HepG2 (cell line): ENCODE results near the gene NAT9. TPM values are rescaled to one million over a fixed set of nuclear protein-coding genes. Genes with fewer than 3 reads are reported as not detected.
A peak's percentile ranks its signal among the peaks of the same experiment; 100 is the strongest.

ENCODE experiments used
- ASH2L ChIP-seq: fragments of 300-600, 200-600 bp; sonication (generic); IDR thresholded peaks from 2 replicates; pipeline ENCODE4 v1.7.0; 2017; ENCODE audit warnings: low read depth, mild to moderate bottlenecking, moderate library complexity, mixed read lengths, low read length; ENCODE audit not compliant: insufficient read length
- ATM ChIP-seq: fragments of 450-650 bp; IDR thresholded peaks from 2 replicates; pipeline ENCODE4 v1.7.1; 2017; ENCODE audit warnings: mild to moderate bottlenecking, borderline replicate concordance
- EED ChIP-seq: sonication (generic); formaldehyde crosslinking; IDR thresholded peaks from 2 replicates; pipeline ENCODE4 v1.5.0; 2020; ENCODE audit warnings: mild to moderate bottlenecking, missing genetic modification reagents
- HDAC1 ChIP-seq: sonication (generic); formaldehyde crosslinking; IDR thresholded peaks from 2 replicates; pipeline ENCODE4 v1.5.1; 2020; ENCODE audit warnings: mild to moderate bottlenecking, missing genetic modification reagents
- ISX ChIP-seq: sonication (generic); formaldehyde crosslinking; conservative IDR thresholded peaks from 2 replicates; pipeline ENCODE4 v1.5.0; 2020; ENCODE audit warnings: missing genetic modification reagents
- MAX ChIP-seq: IDR thresholded peaks from 2 replicates; pipeline ENCODE4 v1.6.1; 2012; ENCODE audit warnings: inconsistent platforms
- MAZ ChIP-seq, 2 experiments: sonication (generic) in 1 of 2; formaldehyde crosslinking in 1 of 2; IDR thresholded peaks; 2 replicates each; pipeline versions ENCODE4 v1.5.0 to v1.6.1; 2012 to 2020; ENCODE audit warnings: low read depth in 2 of 2, mild to moderate bottlenecking in 2 of 2, borderline replicate concordance in 1 of 2, improper control_type of control experiment in 1 of 2, low read length in 1 of 2, missing genetic modification reagents in 1 of 2, moderate library complexity in 1 of 2
- NR2F2 ChIP-seq: IDR thresholded peaks from 2 replicates; pipeline ENCODE4 v1.6.1; 2012; ENCODE audit warnings: low read depth, inconsistent platforms, borderline replicate concordance
- NR3C1 ChIP-seq: sonication (generic); formaldehyde crosslinking; IDR thresholded peaks from 2 replicates; pipeline ENCODE4 v1.4.0; 2020; ENCODE audit warnings: missing genetic modification reagents
- POGK ChIP-seq: sonication (generic); formaldehyde crosslinking; conservative IDR thresholded peaks from 2 replicates; pipeline ENCODE4 v1.8.0; 2022; ENCODE audit warnings: mild to moderate bottlenecking, moderate library complexity, missing genetic modification reagents
- SKI ChIP-seq: fragments of 450-650 bp; IDR thresholded peaks from one replicate; pipeline ENCODE4 v1.6.1; 2018; ENCODE audit warnings: mild to moderate bottlenecking; ENCODE audit not compliant: partially characterized antibody
- SMAD3 ChIP-seq: sonication (generic); formaldehyde crosslinking; IDR thresholded peaks from 2 replicates; pipeline ENCODE4 v1.4.0; 2020; ENCODE audit warnings: missing genetic modification reagents
- TOPORS ChIP-seq: sonication (generic); formaldehyde crosslinking; IDR thresholded peaks from 2 replicates; pipeline ENCODE4 v1.8.0; 2023; ENCODE audit warnings: mild to moderate bottlenecking, missing genetic modification reagents
- WIZ ChIP-seq: sonication (generic); formaldehyde crosslinking; IDR thresholded peaks from 2 replicates; pipeline ENCODE4 v1.5.1; 2020; ENCODE audit warnings: mild to moderate bottlenecking, missing genetic modification reagents
- ZC3H13 ChIP-seq: sonication (generic); formaldehyde crosslinking; IDR thresholded peaks from 2 replicates; pipeline ENCODE4 v1.8.1; 2023; ENCODE audit warnings: mild to moderate bottlenecking, missing genetic modification reagents, moderate library complexity
- ZFAT ChIP-seq: sonication (generic); formaldehyde crosslinking; conservative IDR thresholded peaks from 2 replicates; pipeline ENCODE4 v1.8.1; 2023; ENCODE audit warnings: missing genetic modification reagents, inconsistent platforms
- ZKSCAN1 ChIP-seq: fragments of 150-350 bp; IDR thresholded peaks from 2 replicates; pipeline ENCODE4 v1.6.1; 2014; ENCODE audit warnings: low read length
- ZNF432 ChIP-seq: sonication (generic); formaldehyde crosslinking; IDR thresholded peaks from 2 replicates; pipeline ENCODE4 v1.5.0; 2020; ENCODE audit warnings: missing genetic modification reagents, mild to moderate bottlenecking, borderline replicate concordance
- ZNF543 ChIP-seq: sonication (generic); formaldehyde crosslinking; IDR thresholded peaks from 2 replicates; pipeline ENCODE4 v1.4.0; 2020; ENCODE audit warnings: mild to moderate bottlenecking, missing genetic modification reagents
- ZNF644 ChIP-seq: IDR thresholded peaks from 2 replicates; pipeline ENCODE4 v1.6.1; 2016; ENCODE audit warnings: low read depth
- ZNF772 ChIP-seq: sonication (generic); formaldehyde crosslinking; IDR thresholded peaks from 2 replicates; pipeline ENCODE4 v1.5.0; 2020; ENCODE audit warnings: mild to moderate bottlenecking, missing genetic modification reagents
- polyA plus RNA-seq, 8 experiments: library from polyadenylated mRNA; depleted of rRNA in 3 of 8; stranded (reverse) in 7 of 8; unstranded in 1 of 8; fragments of >200 nt; fragmentation: Illumina TruSeq in 4 of 8; extraction: Trizol in 4 of 8; gene quantifications; 2 replicates each; pipeline versions ENCODE4 v1.2.1 to v1.2.3, GENCODE V29; 2011 to 2016; ENCODE audit warnings: low read depth in 4 of 8, missing spikeins in 1 of 8, mixed read lengths in 1 of 8; ENCODE audit not compliant: insufficient read depth in 1 of 8
- total RNA-seq, 5 experiments: library from RNA; depleted of rRNA; stranded (reverse); fragments of >200 nt; fragmentation: Illumina TruSeq; extraction: Trizol; gene quantifications; 2 replicates each; pipeline ENCODE4 v1.2.3, GENCODE V29; 2016; ENCODE audit warnings: low read depth in 1 of 5
- TF ChIP-seq, protein P1 (sequence below): sonication (generic); formaldehyde crosslinking; IDR thresholded peaks from 2 replicates; pipeline ENCODE4 v1.5.0; 2020; ENCODE audit warnings: missing genetic modification reagents
- TF ChIP-seq, protein P2 (sequence below): sonication (generic); formaldehyde crosslinking; IDR thresholded peaks from 2 replicates; pipeline ENCODE4 v1.5.0; 2020; ENCODE audit warnings: mild to moderate bottlenecking, missing genetic modification reagents, moderate library complexity
- TF ChIP-seq, protein P3 (sequence below): sonication (generic); formaldehyde crosslinking; IDR thresholded peaks from 2 replicates; pipeline ENCODE4 v1.8.0; 2022; ENCODE audit warnings: mild to moderate bottlenecking, missing genetic modification reagents

NAT9 gene
- total and polyA plus RNA-seq, 2 of the 13 experiments (the other 11 are each of a cell fraction or from before 2014, with no cell fraction given) = 39.7 to 44.2 TPM

DNA sequence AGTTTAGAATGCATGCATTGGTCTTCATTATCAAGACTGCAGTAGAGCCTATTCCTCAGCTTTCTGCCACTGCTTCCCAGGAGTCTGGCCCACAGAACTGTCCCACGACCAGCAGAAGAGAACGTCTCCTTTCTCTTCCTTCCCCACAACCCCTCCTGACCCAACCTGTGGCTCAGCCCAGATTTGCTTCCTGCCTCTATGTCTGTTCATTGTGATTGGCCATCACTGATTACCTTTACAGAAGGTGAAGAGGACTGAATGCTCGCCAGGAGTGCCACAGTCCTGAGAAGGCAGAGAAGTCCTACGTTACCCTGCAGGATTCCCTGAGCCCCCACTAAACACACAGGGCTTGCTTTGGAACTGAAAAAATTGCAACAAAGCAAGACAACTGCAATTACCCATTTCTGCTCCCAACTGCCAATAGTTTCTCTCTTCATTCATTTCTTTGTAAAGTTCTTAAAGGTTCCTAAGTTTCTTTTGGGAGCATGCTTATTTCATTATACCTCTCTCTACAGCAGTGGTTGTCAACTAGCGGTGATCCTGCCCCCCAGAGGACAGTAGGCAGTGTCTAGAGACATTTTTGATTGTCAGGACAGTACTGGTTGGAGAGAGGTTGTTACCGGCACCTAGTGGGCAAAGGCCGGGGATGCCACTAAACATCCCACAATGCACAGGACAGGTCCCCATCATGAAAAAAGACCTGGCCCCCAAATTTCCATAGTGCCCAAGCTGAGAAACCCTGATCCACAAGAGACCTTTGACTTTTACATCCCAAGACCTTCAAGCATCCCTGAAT lies 4.5 kb upstream of the NAT9 start (continued):
- no peak for TF ChIP-seq POGK (CRISPR knock-in tag)
- no peak for TF ChIP-seq WIZ
- no peak for TF ChIP-seq ZFAT (CRISPR knock-in tag)
- TF ChIP-seq, protein P1, sequence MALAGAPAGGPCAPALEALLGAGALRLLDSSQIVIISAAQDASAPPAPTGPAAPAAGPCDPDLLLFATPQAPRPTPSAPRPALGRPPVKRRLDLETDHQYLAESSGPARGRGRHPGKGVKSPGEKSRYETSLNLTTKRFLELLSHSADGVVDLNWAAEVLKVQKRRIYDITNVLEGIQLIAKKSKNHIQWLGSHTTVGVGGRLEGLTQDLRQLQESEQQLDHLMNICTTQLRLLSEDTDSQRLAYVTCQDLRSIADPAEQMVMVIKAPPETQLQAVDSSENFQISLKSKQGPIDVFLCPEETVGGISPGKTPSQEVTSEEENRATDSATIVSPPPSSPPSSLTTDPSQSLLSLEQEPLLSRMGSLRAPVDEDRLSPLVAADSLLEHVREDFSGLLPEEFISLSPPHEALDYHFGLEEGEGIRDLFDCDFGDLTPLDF (CRISPR knock-in tag) = no peak
- no peak for TF ChIP-seq ZC3H13 (CRISPR knock-in tag)
- no peak for TF ChIP-seq ASH2L
- 0 out of 2 replicates have a peak, but pooled peaks have one; percentile 36 for TF ChIP-seq SMAD3 (CRISPR knock-in tag)
- TF ChIP-seq, protein P2, sequence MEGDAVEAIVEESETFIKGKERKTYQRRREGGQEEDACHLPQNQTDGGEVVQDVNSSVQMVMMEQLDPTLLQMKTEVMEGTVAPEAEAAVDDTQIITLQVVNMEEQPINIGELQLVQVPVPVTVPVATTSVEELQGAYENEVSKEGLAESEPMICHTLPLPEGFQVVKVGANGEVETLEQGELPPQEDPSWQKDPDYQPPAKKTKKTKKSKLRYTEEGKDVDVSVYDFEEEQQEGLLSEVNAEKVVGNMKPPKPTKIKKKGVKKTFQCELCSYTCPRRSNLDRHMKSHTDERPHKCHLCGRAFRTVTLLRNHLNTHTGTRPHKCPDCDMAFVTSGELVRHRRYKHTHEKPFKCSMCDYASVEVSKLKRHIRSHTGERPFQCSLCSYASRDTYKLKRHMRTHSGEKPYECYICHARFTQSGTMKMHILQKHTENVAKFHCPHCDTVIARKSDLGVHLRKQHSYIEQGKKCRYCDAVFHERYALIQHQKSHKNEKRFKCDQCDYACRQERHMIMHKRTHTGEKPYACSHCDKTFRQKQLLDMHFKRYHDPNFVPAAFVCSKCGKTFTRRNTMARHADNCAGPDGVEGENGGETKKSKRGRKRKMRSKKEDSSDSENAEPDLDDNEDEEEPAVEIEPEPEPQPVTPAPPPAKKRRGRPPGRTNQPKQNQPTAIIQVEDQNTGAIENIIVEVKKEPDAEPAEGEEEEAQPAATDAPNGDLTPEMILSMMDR (CRISPR knock-in tag) = peak; percentile 91
- 0 out of 2 replicates have a peak, but pooled peaks have one; percentile 22 for TF ChIP-seq ZKSCAN1
- no peak for TF ChIP-seq ZNF644
- TF ChIP-seq NR3C1 (CRISPR knock-in tag) = no peak
- peak; percentile 30; the same call in 1 of the 2 replicates for TF ChIP-seq EED (CRISPR knock-in tag)
- TF ChIP-seq ATM = no peak
- no peak for TF ChIP-seq HDAC1 (CRISPR knock-in tag)
- no peak for TF ChIP-seq MAX
- TF ChIP-seq ZNF772 (CRISPR knock-in tag) = peak; percentile 50; the same call in 1 of the 2 replicates
- TF ChIP-seq, protein P3, sequence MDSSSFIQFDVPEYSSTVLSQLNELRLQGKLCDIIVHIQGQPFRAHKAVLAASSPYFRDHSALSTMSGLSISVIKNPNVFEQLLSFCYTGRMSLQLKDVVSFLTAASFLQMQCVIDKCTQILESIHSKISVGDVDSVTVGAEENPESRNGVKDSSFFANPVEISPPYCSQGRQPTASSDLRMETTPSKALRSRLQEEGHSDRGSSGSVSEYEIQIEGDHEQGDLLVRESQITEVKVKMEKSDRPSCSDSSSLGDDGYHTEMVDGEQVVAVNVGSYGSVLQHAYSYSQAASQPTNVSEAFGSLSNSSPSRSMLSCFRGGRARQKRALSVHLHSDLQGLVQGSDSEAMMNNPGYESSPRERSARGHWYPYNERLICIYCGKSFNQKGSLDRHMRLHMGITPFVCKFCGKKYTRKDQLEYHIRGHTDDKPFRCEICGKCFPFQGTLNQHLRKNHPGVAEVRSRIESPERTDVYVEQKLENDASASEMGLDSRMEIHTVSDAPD = no peak
- TF ChIP-seq ZNF543 (CRISPR knock-in tag) = no peak
- no peak for TF ChIP-seq MAZ (IDR thresholded peaks at IDR 0.05; ENCODE audit: borderline replicate concordance, low read depth, low read length)
- TF ChIP-seq MAZ (CRISPR knock-in tag; IDR thresholded peaks at IDR 0.05; ENCODE audit: low read depth) = peak; percentile 50; the same call in 1 of the 2 replicates
- peak; percentile 11 for TF ChIP-seq SKI
- TF ChIP-seq ISX (CRISPR knock-in tag) = no peak
- no peak for TF ChIP-seq ZNF432 (CRISPR knock-in tag)
- no peak for TF ChIP-seq TOPORS (CRISPR knock-in tag)
- no peak for TF ChIP-seq NR2F2
